Liver (tissue), 9 donors: Measurements from ENCODE around the gene REXO5. TPM values are rescaled to one million over a fixed set of nuclear protein-coding genes. Genes with fewer than 3 reads are reported as not detected.

ENCODE experiments used
- DNase-seq: peaks from one replicate; pipeline ENCODE4 v3.0.0-alpha.2; 2017; ENCODE audit warnings: low spot score
- H3K27ac ChIP-seq, 2 donors: one replicate each; pipeline ENCODE4 v1.7.0; 2013; ENCODE audit warnings: inconsistent platforms in 2 of 2, low read length in 2 of 2, control low read depth in 1 of 2, low read depth in 1 of 2, mild to moderate bottlenecking in 1 of 2
- H3K27me3 ChIP-seq, 4 donors: one replicate each; pipeline versions ENCODE4 v1.6.1 to v1.7.0; 2013; ENCODE audit warnings: low read length in 3 of 4, inconsistent platforms in 1 of 4, mild to moderate bottlenecking in 1 of 4, moderate library complexity in 1 of 4; ENCODE audit not compliant: control insufficient read depth in 4 of 4, insufficient read depth in 4 of 4
- H3K36me3 ChIP-seq, 4 donors: one replicate each; pipeline versions ENCODE4 v1.6.1 to v1.7.0; 2013; ENCODE audit warnings: low read length in 3 of 4, mild to moderate bottlenecking in 3 of 4, low read depth in 1 of 4, moderate library complexity in 1 of 4; ENCODE audit not compliant: control insufficient read depth in 4 of 4, insufficient read depth in 3 of 4
- H3K4me1 ChIP-seq, 4 donors: one replicate each; pipeline versions ENCODE4 v1.6.1 to v1.7.0; 2013; ENCODE audit warnings: low read length in 3 of 4, mild to moderate bottlenecking in 3 of 4, moderate library complexity in 1 of 4; ENCODE audit not compliant: control insufficient read depth in 4 of 4, insufficient read depth in 4 of 4
- H3K4me3 ChIP-seq, 3 donors: one replicate each; pipeline versions ENCODE4 v1.6.1 to v1.7.0; 2013; ENCODE audit warnings: low read length in 3 of 3, control low read depth in 1 of 3, low read depth in 1 of 3, mild to moderate bottlenecking in 1 of 3
- H3K9ac ChIP-seq, 2 donors: one replicate each; pipeline ENCODE4 v1.7.0; 2013; ENCODE audit warnings: low read length in 2 of 2, mild to moderate bottlenecking in 2 of 2, moderate library complexity in 2 of 2, control low read depth in 1 of 2, low read depth in 1 of 2
- H3K9me3 ChIP-seq, 4 donors: one replicate each; pipeline versions ENCODE4 v1.6.1 to v1.7.0; 2013; ENCODE audit warnings: low read length in 3 of 4; ENCODE audit not compliant: control insufficient read depth in 4 of 4
- ATF3 ChIP-seq: IDR thresholded peaks from 2 replicates; pipeline ENCODE4 v1.6.1; 2016; ENCODE audit warnings: antibody characterized with exemption
- CTCF ChIP-seq: fragments of 150-350 bp; IDR thresholded peaks from 2 replicates; pipeline ENCODE4 v1.5.1; 2017; ENCODE audit warnings: improper control_type of control experiment, low read depth, low read length; ENCODE audit not compliant: missing input control
- EGR1 ChIP-seq, 2 donors: IDR thresholded peaks; 2 replicates each; pipeline ENCODE4 v1.6.1; 2016 to 2018; ENCODE audit warnings: antibody characterized with exemption in 2 of 2, low read depth in 2 of 2
- FOXA1 ChIP-seq: IDR thresholded peaks from 2 replicates; pipeline ENCODE4 v1.6.1; 2016; ENCODE audit warnings: antibody characterized with exemption
- FOXA2 ChIP-seq: IDR thresholded peaks from 2 replicates; pipeline ENCODE4 v1.6.1; 2016; ENCODE audit warnings: antibody characterized with exemption
- HNF4A ChIP-seq, 2 donors: conservative IDR thresholded peaks; 2 replicates each; pipeline ENCODE4 v1.6.1; 2016; ENCODE audit warnings: antibody characterized with exemption in 2 of 2, mild to moderate bottlenecking in 2 of 2
- HNF4G ChIP-seq: IDR thresholded peaks from 2 replicates; pipeline ENCODE4 v1.6.1; 2016; ENCODE audit warnings: antibody characterized with exemption
- JUND ChIP-seq, 2 donors: IDR thresholded peaks; 2 replicates each; pipeline ENCODE4 v1.6.1; 2016; ENCODE audit warnings: antibody characterized with exemption in 2 of 2
- RAD21 ChIP-seq, 2 donors: IDR thresholded peaks; 2 replicates each; pipeline ENCODE4 v1.6.1; 2016; ENCODE audit warnings: antibody characterized with exemption in 2 of 2, mild to moderate bottlenecking in 2 of 2
- RXRA ChIP-seq, 2 donors: IDR thresholded peaks; 2 replicates each; pipeline ENCODE4 v1.6.1; 2017 to 2018; ENCODE audit warnings: antibody characterized with exemption in 2 of 2, mild to moderate bottlenecking in 1 of 2
- SP1 ChIP-seq: IDR thresholded peaks from 2 replicates; pipeline ENCODE4 v1.6.1; 2018; ENCODE audit warnings: antibody characterized with exemption, mild to moderate bottlenecking
- TAF1 ChIP-seq: conservative IDR thresholded peaks from 2 replicates; pipeline ENCODE4 v1.6.1; 2016; ENCODE audit warnings: antibody characterized with exemption, mild to moderate bottlenecking
- ZBTB33 ChIP-seq: IDR thresholded peaks from 2 replicates; pipeline ENCODE4 v1.6.1; 2016; ENCODE audit warnings: antibody characterized with exemption
- WGBS: extraction: QIAGEN DNeasy Blood & Tissue Kit; methylation state at CpG from one replicate; pipeline ENCODE4 v1.1.7; 2013; 5-methylcytosine and 5-hydroxymethylcytosine counted together
- polyA plus RNA-seq, 2 donors: library from polyadenylated mRNA; stranded (reverse) in 1 of 2; unstranded in 1 of 2; fragments of 200-250 nt in 1 of 2; fragments of >200 nt in 1 of 2; fragmentation: Nextera tagmentation in 1 of 2; extraction: Ambion mirVana in 1 of 2; gene quantifications; one replicate each; pipeline versions ENCODE4 v1.2.1 to v1.2.3, GENCODE V29; 2013 to 2015
- total RNA-seq, 2 donors: library from RNA; depleted of rRNA; stranded (reverse); fragments of >200 nt; gene quantifications; one replicate each; pipeline ENCODE4 v1.2.3, GENCODE V29; 2014
- donor health status: healthy.
- donor health status: healthy.
- donor health status: healthy.
- donor health status: healthy.
- donor health status: healthy.

Gene REXO5
- total and polyA plus RNA-seq, 4 donors, result 0.83 to 10.6 (median 1.8) TPM

DNA sequence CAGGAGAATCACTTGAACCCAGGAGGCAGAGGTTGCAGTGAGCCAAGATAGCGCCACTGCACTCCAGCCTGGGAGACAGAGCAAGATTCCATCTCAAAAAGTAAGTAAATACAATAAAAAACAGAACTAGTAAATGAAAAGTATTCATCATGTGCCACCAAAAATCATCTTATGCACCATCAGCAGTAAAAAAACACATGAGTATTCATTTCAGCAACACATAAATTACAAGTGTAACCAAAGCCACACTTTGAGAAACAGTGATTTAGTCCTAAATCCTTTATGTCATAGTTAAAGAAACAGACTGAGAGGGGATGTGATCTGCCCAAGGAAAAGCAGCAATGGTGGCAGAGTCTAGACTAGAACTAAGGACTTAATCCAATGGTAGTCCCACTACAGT is 80.9 kb downstream of the REXO5 start:
- Histone ChIP-seq H3K9ac (no peak overlapping the region), H3K36me3 (peaks cover 0 to 4% (median 0%) of the 10 kb centered on the region in 4 donors), H3K9me3 (no peaks in the 10 kb centered on the region), H3K4me3 (no peak overlapping the region), H3K27ac (peak overlapping the region in 1 of 2 donors; percentile 14), H3K27me3 (no peaks in the 10 kb centered on the region), H3K4me1 (peaks cover 18 to 73% (median 62%) of the 10 kb centered on the region in 4 donors)
- no peak for TF ChIP-seq RXRA (IDR thresholded peaks at IDR 0.05)
- no peak for TF ChIP-seq CTCF
- TF ChIP-seq HNF4A (conservative IDR thresholded peaks at IDR 0.05), result no peak
- no peak for TF ChIP-seq ATF3
- no peak for DNase-seq
- 77% methylated on average over 1 of the region's 1 CpG for WGBS

GRCh38 chr16:20889625-20890275 is 83.4 kb downstream of the REXO5 start:
- no peak for DNase-seq
- TF ChIP-seq EGR1 (IDR thresholded peaks at IDR 0.05; ENCODE audit: low read depth in 2 of 2) (no peak), HNF4G (peak; percentile 33), CTCF (no peak), JUND (IDR thresholded peaks at IDR 0.05) (no peak), RXRA (IDR thresholded peaks at IDR 0.05) (peak in 1 of 2 donors; percentile 18), ZBTB33 (no peak), TAF1 (no peak), FOXA1 (no peak), RAD21 (IDR thresholded peaks at IDR 0.05) (peak in 1 of 2 donors; percentile 10), HNF4A (conservative IDR thresholded peaks at IDR 0.05) (peak; percentile 66 to 75), FOXA2 (no peak), SP1 (peak; percentile 16)

More at GRCh38 chr16:20889625-20890275, 83.4 kb downstream of the REXO5 start:
- no peaks in the 10 kb centered on the region for H3K9me3 ChIP-seq
- peaks cover 0 to 7% (median 5%) of the 10 kb centered on the region in 4 donors for H3K36me3 ChIP-seq
- 75% methylated on average over 4 of the region's 4 CpGs for WGBS
- peak overlapping the region in 1 of 2 donors; percentile 54 for H3K27ac ChIP-seq
- H3K4me3 ChIP-seq, result no peak overlapping the region
- peaks cover 18 to 60% (median 51%) of the 10 kb centered on the region in 4 donors for H3K4me1 ChIP-seq
- no peak overlapping the region for H3K9ac ChIP-seq
- no peaks in the 10 kb centered on the region for H3K27me3 ChIP-seq
